HCT116 (cell line): ENCODE data around the gene ICA1L.

Experiments used
- ELF1 ChIP-seq: IDR thresholded peaks from 2 replicates; pipeline ENCODE4 v1.6.1; 2012; ENCODE audit warnings: low read depth, borderline replicate concordance
- EZH2 ChIP-seq: fragments of 200-600 bp; sonication (generic); IDR thresholded peaks from 2 replicates; pipeline ENCODE4 v1.6.1; 2017; ENCODE audit warnings: antibody characterized with exemption, mixed run types
- EZH2phosphoT487 ChIP-seq: fragments of 200-600 bp; IDR thresholded peaks from 2 replicates; pipeline ENCODE4 v1.6.1; 2018; ENCODE audit warnings: antibody characterized with exemption, borderline replicate concordance
- JUND ChIP-seq: IDR thresholded peaks from 2 replicates; pipeline ENCODE4 v1.6.1; 2012
- POLR2A ChIP-seq: IDR thresholded peaks from 2 replicates; pipeline ENCODE4 v1.7.0; 2011; ENCODE audit warnings: borderline replicate concordance; ENCODE audit not compliant: insufficient read depth, insufficient read length; ENCODE audit errors: extremely low read depth
- POLR2AphosphoS5 ChIP-seq: IDR thresholded peaks from 2 replicates; pipeline ENCODE4 v1.6.1; 2011; ENCODE audit warnings: mild to moderate bottlenecking, low read depth, low read length, moderate library complexity
- SRF ChIP-seq: IDR thresholded peaks from 2 replicates; pipeline ENCODE4 v1.6.1; 2012; ENCODE audit warnings: low read depth
- TCF7L2 ChIP-seq: IDR thresholded peaks from 2 replicates; pipeline ENCODE4 v1.7.0; 2011; ENCODE audit warnings: borderline replicate concordance, inconsistent platforms; ENCODE audit not compliant: insufficient read depth, insufficient read length; ENCODE audit errors: extremely low read depth
- YY1 ChIP-seq: IDR thresholded peaks from 2 replicates; pipeline ENCODE4 v1.6.1; 2011; ENCODE audit warnings: low read length, low read depth, moderate library complexity, mild to moderate bottlenecking; ENCODE audit not compliant: insufficient replicate concordance; ENCODE audit errors: extremely low read depth
- ZNF274 ChIP-seq: fragments of 200-500 bp; sonication (Bioruptor generic); IDR thresholded peaks from 2 replicates; pipeline ENCODE4 v1.6.1; 2014; ENCODE audit warnings: mild to moderate bottlenecking, low read depth, low read length, inconsistent platforms
- TF ChIP-seq, protein P1 (sequence below), 3 experiments: fragments of 200-600 bp in 1 of 3; sonication (generic) in 1 of 3; IDR thresholded peaks in 2 of 3; conservative IDR thresholded peaks in 1 of 3; 2 replicates each; pipeline ENCODE4 v1.5.1; 2012 to 2017; ENCODE audit warnings: low read depth in 2 of 3, low read length in 2 of 3, antibody characterized with exemption in 1 of 3, borderline replicate concordance in 1 of 3, control low read depth in 1 of 3, mild to moderate bottlenecking in 1 of 3, mixed read lengths in 1 of 3, mixed run types in 1 of 3, moderate library complexity in 1 of 3; ENCODE audit not compliant: insufficient read depth in 1 of 3
- TF ChIP-seq, protein P2 (sequence below): IDR thresholded peaks from 2 replicates; pipeline ENCODE4 v1.6.1; 2012

- TF ChIP-seq, protein P1, sequence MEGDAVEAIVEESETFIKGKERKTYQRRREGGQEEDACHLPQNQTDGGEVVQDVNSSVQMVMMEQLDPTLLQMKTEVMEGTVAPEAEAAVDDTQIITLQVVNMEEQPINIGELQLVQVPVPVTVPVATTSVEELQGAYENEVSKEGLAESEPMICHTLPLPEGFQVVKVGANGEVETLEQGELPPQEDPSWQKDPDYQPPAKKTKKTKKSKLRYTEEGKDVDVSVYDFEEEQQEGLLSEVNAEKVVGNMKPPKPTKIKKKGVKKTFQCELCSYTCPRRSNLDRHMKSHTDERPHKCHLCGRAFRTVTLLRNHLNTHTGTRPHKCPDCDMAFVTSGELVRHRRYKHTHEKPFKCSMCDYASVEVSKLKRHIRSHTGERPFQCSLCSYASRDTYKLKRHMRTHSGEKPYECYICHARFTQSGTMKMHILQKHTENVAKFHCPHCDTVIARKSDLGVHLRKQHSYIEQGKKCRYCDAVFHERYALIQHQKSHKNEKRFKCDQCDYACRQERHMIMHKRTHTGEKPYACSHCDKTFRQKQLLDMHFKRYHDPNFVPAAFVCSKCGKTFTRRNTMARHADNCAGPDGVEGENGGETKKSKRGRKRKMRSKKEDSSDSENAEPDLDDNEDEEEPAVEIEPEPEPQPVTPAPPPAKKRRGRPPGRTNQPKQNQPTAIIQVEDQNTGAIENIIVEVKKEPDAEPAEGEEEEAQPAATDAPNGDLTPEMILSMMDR (IDR thresholded peaks at IDR 0.05 in 2 of 3, conservative IDR thresholded peaks at IDR 0.05 in 1 of 3; ENCODE audit: borderline replicate concordance in 1 of 3, insufficient read depth in 1 of 3, low read depth in 2 of 3, low read length in 2 of 3), result 0 out of 6 replicates have a peak, but pooled peaks of 1 of the 3 experiments have one; percentile 17
- no peak for TF ChIP-seq POLR2AphosphoS5
- no peak for TF ChIP-seq POLR2A
- no peak for TF ChIP-seq ELF1
- no peak for TF ChIP-seq ZNF274
- TF ChIP-seq EZH2phosphoT487, result no peak
- TF ChIP-seq EZH2, result no peak
- TF ChIP-seq YY1, result no peak
- no peak for TF ChIP-seq TCF7L2
- no peak for TF ChIP-seq SRF
- TF ChIP-seq, protein P2, sequence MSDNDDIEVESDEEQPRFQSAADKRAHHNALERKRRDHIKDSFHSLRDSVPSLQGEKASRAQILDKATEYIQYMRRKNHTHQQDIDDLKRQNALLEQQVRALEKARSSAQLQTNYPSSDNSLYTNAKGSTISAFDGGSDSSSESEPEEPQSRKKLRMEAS, result no peak
- TF ChIP-seq JUND, result no peak
Observed at GRCh38 chr2:202883987-202884675, 12.6 kb upstream of the ICA1L start.
